Activated CD4-positive, alpha-beta T cell treated with anti-CD3 and anti-CD28 coated beads, Interleukin-2, amount 10 ng/mL, durations not matched to agents 7 days and 5 days (primary cell): ENCODE measurements around the gene CLIC5. TPM values are rescaled to one million over a fixed set of nuclear protein-coding genes. Genes with fewer than 3 reads are reported as not detected.

Source experiments
- CTCF ChIA-PET: fragments of 350-600 bp; sonication (Branson Sonifier 250); formaldehyde crosslinking; loops from one replicate; lab custom pipeline; 2021; ENCODE audit warnings: antibody characterized with exemption; lab: Charles Lee
- POLR2A ChIA-PET: fragments of 350-600 bp; sonication (Branson Sonifier 250); formaldehyde crosslinking; loops from one replicate; lab custom pipeline; 2021; ENCODE audit warnings: antibody characterized with exemption; lab: Charles Lee
- DNase-seq: peaks from one replicate; pipeline ENCODE4 v3.0.0-alpha.2; 2020
- H3K27ac Mint-ChIP-seq: one replicate; pipeline ENCODE4 v1.8.0; 2021; ENCODE audit warnings: mild to moderate bottlenecking, moderate library complexity, mixed read lengths
- H3K27me3 Mint-ChIP-seq: one replicate; pipeline ENCODE4 v1.8.0; 2021; ENCODE audit warnings: mixed read lengths
- H3K36me3 Mint-ChIP-seq: one replicate; pipeline ENCODE4 v1.8.0; 2021; ENCODE audit warnings: low read depth, mixed read lengths
- H3K4me1 Mint-ChIP-seq: one replicate; pipeline ENCODE4 v1.8.0; 2021; ENCODE audit warnings: mixed read lengths
- H3K4me3 Mint-ChIP-seq: one replicate; pipeline ENCODE4 v1.8.0; 2021; ENCODE audit warnings: mild to moderate bottlenecking, moderate library complexity, mixed read lengths
- H3K9me3 Mint-ChIP-seq: one replicate; pipeline ENCODE4 v1.8.0; 2021; ENCODE audit warnings: mixed read lengths
- total RNA-seq, 2 experiments: library from RNA; stranded (reverse); gene quantifications; one replicate each; pipeline ENCODE4 v1.2.3, GENCODE V29; 2021

Gene CLIC5
- total RNA-seq, 2 experiments from 2014 or later: 3.7 to 3.8 TPM

- H3K27ac Mint-ChIP-seq: no peak overlapping the region
- H3K4me1 Mint-ChIP-seq: no peaks in the 10 kb centered on the region
- H3K27me3 Mint-ChIP-seq: no peaks in the 10 kb centered on the region
- POLR2A ChIA-PET: no interaction called here
- no peaks in the 10 kb centered on the region for H3K9me3 Mint-ChIP-seq
- H3K4me3 Mint-ChIP-seq: no peak overlapping the region
- no peaks in the 10 kb centered on the region for H3K36me3 Mint-ChIP-seq
- DNase-seq: no peak
- CTCF ChIA-PET: interaction anchor here (0.7 to 1.2 kb wide), 3 partner anchors 20 to 43 kb away, joined by 3 read pairs; no protein-coding TSS in a partner anchor
Observed at GRCh38 chr6:45984347-45984746, 31.3 kb downstream of the CLIC5 start.

- no peak for DNase-seq
- no peak overlapping the region for H3K4me3 Mint-ChIP-seq
- no peaks in the 10 kb centered on the region for H3K4me1 Mint-ChIP-seq
- H3K27me3 Mint-ChIP-seq: peaks cover 2% of the 10 kb centered on the region
- POLR2A ChIA-PET: no interaction called here
- H3K27ac Mint-ChIP-seq: no peak overlapping the region
- H3K36me3 Mint-ChIP-seq: no peaks in the 10 kb centered on the region
- no peaks in the 10 kb centered on the region for H3K9me3 Mint-ChIP-seq
- CTCF ChIA-PET: no interaction called here
Observed at GRCh38 chr6:45983062-45983461, 32.6 kb downstream of the CLIC5 start.

- H3K9me3 Mint-ChIP-seq: no peaks in the 10 kb centered on the region
- H3K4me1 Mint-ChIP-seq: no peaks in the 10 kb centered on the region
- peaks cover 4% of the 10 kb centered on the region for H3K27me3 Mint-ChIP-seq
- ChIA-PET POLR2A (no interaction called here), CTCF (interaction anchor here (0.7 kb wide), 1 partner anchor 13 kb away, joined by 3 read pairs; no protein-coding TSS in a partner anchor)
- no peak for DNase-seq
- no peak overlapping the region for H3K4me3 Mint-ChIP-seq
- no peak overlapping the region for H3K27ac Mint-ChIP-seq
- no peaks in the 10 kb centered on the region for H3K36me3 Mint-ChIP-seq
Observed at GRCh38 chr6:45982280-45983036, 33.2 kb downstream of the CLIC5 start.

- Mint-ChIP-seq H3K4me3 (no peak overlapping the region), H3K4me1 (no peaks in the 10 kb centered on the region), H3K9me3 (no peaks in the 10 kb centered on the region), H3K27ac (no peak overlapping the region), H3K27me3 (peaks cover 4% of the 10 kb centered on the region), H3K36me3 (no peaks in the 10 kb centered on the region)
- ChIA-PET CTCF (no interaction called here), POLR2A (no interaction called here)
- no peak for DNase-seq
Observed at GRCh38 chr6:45981046-45981445, 34.6 kb downstream of the CLIC5 start.

GRCh38 chr6:45979311-45979710 lies 36.3 kb downstream of the CLIC5 start:
- ChIA-PET POLR2A (no interaction called here), CTCF (no interaction called here)
- Mint-ChIP-seq H3K4me3 (no peak overlapping the region), H3K27me3 (peaks cover 4% of the 10 kb centered on the region), H3K27ac (no peak overlapping the region), H3K4me1 (no peaks in the 10 kb centered on the region), H3K9me3 (no peaks in the 10 kb centered on the region), H3K36me3 (no peaks in the 10 kb centered on the region)
- DNase-seq: no peak

- no peaks in the 10 kb centered on the region for H3K9me3 Mint-ChIP-seq
- H3K27me3 Mint-ChIP-seq: peaks cover 4% of the 10 kb centered on the region
- ChIA-PET POLR2A (no interaction called here), CTCF (no interaction called here)
- no peak overlapping the region for H3K4me3 Mint-ChIP-seq
- H3K36me3 Mint-ChIP-seq: no peaks in the 10 kb centered on the region
- no peak for DNase-seq
- no peak overlapping the region for H3K27ac Mint-ChIP-seq
- H3K4me1 Mint-ChIP-seq: peaks cover 7% of the 10 kb centered on the region
Observed at GRCh38 chr6:45974596-45974995, 41.1 kb downstream of the CLIC5 start.

- Mint-ChIP-seq H3K27me3 (peaks cover under 1% of the 10 kb centered on the region), H3K36me3 (no peaks in the 10 kb centered on the region), H3K9me3 (no peaks in the 10 kb centered on the region), H3K4me3 (no peak overlapping the region), H3K4me1 (peaks cover 7% of the 10 kb centered on the region), H3K27ac (no peak overlapping the region)
- ChIA-PET POLR2A (no interaction called here), CTCF (interaction anchor here (0.6 to 1.7 kb wide), 4 partner anchors 13 to 891 kb away, joined by 3 to 4 read pairs (median 3); partner anchors contain the start of gene CLIC5)
- DNase-seq: no peak
Observed at GRCh38 chr6:45972795-45973503, 42.7 kb downstream of the CLIC5 start.

GRCh38 chr6:45971287-45971686 lies 44.4 kb downstream of the CLIC5 start:
- H3K9me3 Mint-ChIP-seq: no peaks in the 10 kb centered on the region
- peaks cover 7% of the 10 kb centered on the region for H3K4me1 Mint-ChIP-seq
- H3K4me3 Mint-ChIP-seq: no peak overlapping the region
- POLR2A ChIA-PET: no interaction called here
- CTCF ChIA-PET: interaction anchor here (1.7 kb wide), 1 partner anchor 47 kb away, joined by 4 read pairs; no protein-coding TSS in a partner anchor
- no peak for DNase-seq
- H3K27me3 Mint-ChIP-seq: no peaks in the 10 kb centered on the region
- no peak overlapping the region for H3K27ac Mint-ChIP-seq
- H3K36me3 Mint-ChIP-seq: no peaks in the 10 kb centered on the region

- H3K4me1 Mint-ChIP-seq: peaks cover 7% of the 10 kb centered on the region
Observed at GRCh38 chr6:45970326-45970725, 45.3 kb downstream of the CLIC5 start.

GRCh38 chr6:45969883-45970282 lies 45.8 kb downstream of the CLIC5 start:
- Mint-ChIP-seq H3K4me1 (peaks cover 7% of the 10 kb centered on the region), H3K4me3 (no peak overlapping the region), H3K27ac (no peak overlapping the region), H3K36me3 (no peaks in the 10 kb centered on the region), H3K9me3 (peaks cover 2% of the 10 kb centered on the region), H3K27me3 (no peaks in the 10 kb centered on the region)
- POLR2A ChIA-PET: no interaction called here
- DNase-seq: no peak
- CTCF ChIA-PET: interaction anchor here (1.0 kb wide), 1 partner anchor 21 kb away, joined by 3 read pairs; no protein-coding TSS in a partner anchor

More at GRCh38 chr6:45970326-45970725, 45.3 kb downstream of the CLIC5 start:
- Mint-ChIP-seq H3K4me3 (no peak overlapping the region), H3K27me3 (no peaks in the 10 kb centered on the region), H3K36me3 (no peaks in the 10 kb centered on the region), H3K27ac (no peak overlapping the region), H3K9me3 (peaks cover 2% of the 10 kb centered on the region)
- CTCF ChIA-PET: interaction anchor here (1.0 kb wide), 1 partner anchor 21 kb away, joined by 3 read pairs; no protein-coding TSS in a partner anchor
- POLR2A ChIA-PET: no interaction called here
- DNase-seq: no peak

GRCh38 chr6:45969026-45969425 lies 46.6 kb downstream of the CLIC5 start:
- ChIA-PET CTCF (interaction anchor here (0.6 to 0.7 kb wide), 2 partner anchors 12 to 13 kb away, joined by 3 read pairs; no protein-coding TSS in a partner anchor), POLR2A (no interaction called here)
- Mint-ChIP-seq H3K4me3 (no peak overlapping the region), H3K9me3 (peaks cover 3% of the 10 kb centered on the region), H3K27me3 (no peaks in the 10 kb centered on the region), H3K4me1 (peaks cover 7% of the 10 kb centered on the region), H3K27ac (no peak overlapping the region), H3K36me3 (no peaks in the 10 kb centered on the region)
- no peak for DNase-seq

- Mint-ChIP-seq H3K27me3 (no peaks in the 10 kb centered on the region), H3K27ac (no peak overlapping the region), H3K4me1 (peaks cover 7% of the 10 kb centered on the region), H3K4me3 (no peak overlapping the region), H3K36me3 (no peaks in the 10 kb centered on the region), H3K9me3 (peaks cover 4% of the 10 kb centered on the region)
- DNase-seq: no peak
- ChIA-PET CTCF (no interaction called here), POLR2A (no interaction called here)
Observed at GRCh38 chr6:45967363-45967762, 48.3 kb downstream of the CLIC5 start.

GRCh38 chr6:45966797-45967196 lies 48.9 kb downstream of the CLIC5 start:
- ChIA-PET CTCF (interaction anchor here (0.9 kb wide), 1 partner anchor 20 kb away, joined by 3 read pairs; no protein-coding TSS in a partner anchor), POLR2A (no interaction called here)

More at GRCh38 chr6:45966797-45967196, 48.9 kb downstream of the CLIC5 start:
- peaks cover 7% of the 10 kb centered on the region for H3K4me1 Mint-ChIP-seq
- no peaks in the 10 kb centered on the region for H3K36me3 Mint-ChIP-seq
- H3K27ac Mint-ChIP-seq: no peak overlapping the region
- no peak overlapping the region for H3K4me3 Mint-ChIP-seq
- H3K27me3 Mint-ChIP-seq: no peaks in the 10 kb centered on the region
- H3K9me3 Mint-ChIP-seq: peaks cover 4% of the 10 kb centered on the region
- no peak for DNase-seq
